Natural killer cell (primary cell): Measurements from ENCODE around the gene PRSS21. TPM values are rescaled to one million over a fixed set of nuclear protein-coding genes. Genes with fewer than 3 reads are reported as not detected.
A peak's percentile ranks its signal among the peaks of the same experiment; 100 is the strongest.

ENCODE experiments used
- ATAC-seq, 3 donors: fragments of 150-1000 bp in 2 of 3; fragments of 200-7000 bp in 1 of 3; cut with Tn5 transposase; 1 replicate in 1 of 3; 2 replicates in 2 of 3; pipeline ENCODE4 v1.10.0; 2021; ENCODE audit warnings: mild to moderate bottlenecking in 2 of 3, moderate library complexity in 2 of 3
- DNase-seq, 2 donors: peaks; one replicate each; pipeline versions ENCODE4 v3.0.0 to v3.0.0-alpha.2; 2013 to 2021; ENCODE audit warnings: mixed read lengths in 1 of 2
- H3K27ac ChIP-seq: one replicate; pipeline ENCODE4 v1.5.1; 2013; ENCODE audit warnings: mild to moderate bottlenecking, low read length
- H3K27me3 ChIP-seq: one replicate; pipeline ENCODE4 v1.6.1; 2013; ENCODE audit warnings: low read length; ENCODE audit not compliant: control insufficient read depth, insufficient read depth
- H3K36me3 ChIP-seq: one replicate; pipeline ENCODE4 v1.6.1; 2013; ENCODE audit warnings: low read length; ENCODE audit not compliant: control insufficient read depth, insufficient read depth
- H3K4me1 ChIP-seq: one replicate; pipeline ENCODE4 v1.6.1; 2013; ENCODE audit warnings: low read length; ENCODE audit not compliant: control insufficient read depth, insufficient read depth
- H3K4me3 ChIP-seq: one replicate; pipeline ENCODE4 v1.5.1; 2013; ENCODE audit warnings: low read length
- H3K9me3 ChIP-seq: one replicate; pipeline ENCODE4 v1.6.1; 2013; ENCODE audit warnings: low read length; ENCODE audit not compliant: control insufficient read depth, insufficient read depth
- H3K27ac Mint-ChIP-seq, 2 donors: one replicate each; pipeline ENCODE4 v1.8.0; 2022; ENCODE audit warnings: mild to moderate bottlenecking in 2 of 2, mixed read lengths in 2 of 2, moderate library complexity in 1 of 2
- H3K27me3 Mint-ChIP-seq, 2 donors: one replicate each; pipeline ENCODE4 v1.8.0; 2022; ENCODE audit warnings: low read depth in 2 of 2, mixed read lengths in 2 of 2
- H3K36me3 Mint-ChIP-seq: one replicate; pipeline ENCODE4 v1.8.0; 2022; ENCODE audit warnings: mixed read lengths
- H3K4me1 Mint-ChIP-seq, 2 donors: one replicate each; pipeline ENCODE4 v1.8.0; 2022; ENCODE audit warnings: mixed read lengths in 2 of 2
- H3K4me3 Mint-ChIP-seq: one replicate; pipeline ENCODE4 v1.8.0; 2022; ENCODE audit warnings: mild to moderate bottlenecking, moderate library complexity, mixed read lengths
- H3K9me3 Mint-ChIP-seq, 2 donors: one replicate each; pipeline ENCODE4 v1.8.0; 2022; ENCODE audit warnings: mixed read lengths in 2 of 2
- WGBS: methylation state at CpG from one replicate; pipeline ENCODE4 v1.1.7; 2013; ENCODE audit warnings: missing lambda C conversion rate; ENCODE audit not compliant: insufficient coverage; 5-methylcytosine and 5-hydroxymethylcytosine counted together
- intact Hi-C: fragments of 100-400 bp; cut with micrococcal nuclease; formaldehyde crosslinking; loops from one replicate; pipeline ENCODE4 v1.14.2; 2022
- total RNA-seq, 4 donors: library from RNA; stranded (reverse); fragments of 120-200 nt in 1 of 4; gene quantifications; one replicate each; pipeline versions ENCODE4 v1.2.3 to v1.2.4, GENCODE V29; 2013 to 2022
- TF ChIP-seq, protein P1 (sequence below): fragments of 200-600 bp; IDR thresholded peaks from one replicate; pipeline ENCODE4 v1.8.0; 2022; ENCODE audit warnings: antibody characterized with exemption

The PRSS21 gene
- total RNA-seq, 3 donors from 2014 or later (not counting 1 experiment from before 2014, with no cell fraction given) = 0.64 to 6.6 TPM; not detected in 1

DNA sequence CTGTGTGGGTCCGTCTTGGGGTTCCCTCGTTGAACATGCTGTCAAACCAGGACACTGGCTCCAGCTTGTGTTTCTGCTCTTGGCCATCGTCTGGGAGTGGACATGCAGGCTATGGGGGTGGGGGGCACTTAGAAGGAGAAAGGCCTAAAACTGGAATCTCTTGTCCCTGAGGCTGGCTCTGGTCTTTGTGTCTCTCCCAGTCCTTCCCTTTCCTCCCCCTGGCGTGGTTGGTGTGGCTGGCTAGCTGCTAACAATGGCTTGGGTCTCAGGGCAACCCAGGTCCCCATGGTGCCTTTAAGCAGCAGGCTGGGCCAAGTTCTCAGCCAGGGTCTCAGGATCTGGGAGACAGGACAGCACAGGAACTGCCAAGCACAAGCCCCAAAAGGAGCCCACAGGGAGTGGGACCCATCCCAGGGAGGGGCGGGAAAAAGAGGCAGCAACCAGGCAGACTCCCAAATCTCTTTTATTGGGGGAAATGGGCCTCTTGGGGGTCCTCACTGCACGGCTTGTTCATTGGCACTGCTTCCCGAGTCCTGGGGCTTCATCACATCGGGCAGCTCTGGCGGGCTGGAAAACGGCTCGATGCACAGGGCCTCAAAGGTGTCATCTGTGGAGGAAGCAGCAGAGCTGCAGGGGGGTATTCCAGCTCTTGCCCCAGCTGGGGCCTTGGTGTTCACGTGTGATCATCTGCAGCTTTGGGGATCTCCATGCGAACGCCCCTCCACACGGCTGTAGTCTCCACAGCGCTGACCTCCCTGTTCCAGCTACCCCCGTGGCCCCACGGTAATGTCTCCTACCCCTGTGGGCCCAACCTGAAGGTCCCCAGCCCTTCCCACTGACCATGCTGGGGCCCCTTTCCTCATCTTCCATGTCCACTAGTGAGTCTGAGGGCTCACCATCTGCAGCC, 45.3 kb upstream of the PRSS21 start:
- Mint-ChIP-seq H3K9me3 (no peaks in the 10 kb centered on the region), H3K36me3 (peaks cover 8% of the 10 kb centered on the region), H3K27ac (peak overlapping the region; percentile 73 to 84), H3K4me3 (peak overlapping the region; percentile 37), H3K4me1 (peaks cover 29 to 42% of the 10 kb centered on the region in 2 donors), H3K27me3 (no peaks in the 10 kb centered on the region)
- Histone ChIP-seq H3K27me3 (no peaks in the 10 kb centered on the region), H3K27ac (no peak overlapping the region), H3K36me3 (peaks cover 71% of the 10 kb centered on the region), H3K4me1 (peaks cover 29% of the 10 kb centered on the region), H3K9me3 (no peaks in the 10 kb centered on the region), H3K4me3 (no peak overlapping the region)
- ATAC-seq (no peak), DNase-seq (no peak)
- WGBS = 91% methylated on average over 18 of the region's 18 CpGs
- TF ChIP-seq, protein P1, sequence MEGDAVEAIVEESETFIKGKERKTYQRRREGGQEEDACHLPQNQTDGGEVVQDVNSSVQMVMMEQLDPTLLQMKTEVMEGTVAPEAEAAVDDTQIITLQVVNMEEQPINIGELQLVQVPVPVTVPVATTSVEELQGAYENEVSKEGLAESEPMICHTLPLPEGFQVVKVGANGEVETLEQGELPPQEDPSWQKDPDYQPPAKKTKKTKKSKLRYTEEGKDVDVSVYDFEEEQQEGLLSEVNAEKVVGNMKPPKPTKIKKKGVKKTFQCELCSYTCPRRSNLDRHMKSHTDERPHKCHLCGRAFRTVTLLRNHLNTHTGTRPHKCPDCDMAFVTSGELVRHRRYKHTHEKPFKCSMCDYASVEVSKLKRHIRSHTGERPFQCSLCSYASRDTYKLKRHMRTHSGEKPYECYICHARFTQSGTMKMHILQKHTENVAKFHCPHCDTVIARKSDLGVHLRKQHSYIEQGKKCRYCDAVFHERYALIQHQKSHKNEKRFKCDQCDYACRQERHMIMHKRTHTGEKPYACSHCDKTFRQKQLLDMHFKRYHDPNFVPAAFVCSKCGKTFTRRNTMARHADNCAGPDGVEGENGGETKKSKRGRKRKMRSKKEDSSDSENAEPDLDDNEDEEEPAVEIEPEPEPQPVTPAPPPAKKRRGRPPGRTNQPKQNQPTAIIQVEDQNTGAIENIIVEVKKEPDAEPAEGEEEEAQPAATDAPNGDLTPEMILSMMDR = no peak
- intact Hi-C loops = no loop called here

GRCh38 chr16:2773188-2773968, 43.7 kb upstream of the PRSS21 start:
- Histone ChIP-seq H3K36me3 (peaks cover 55% of the 10 kb centered on the region), H3K27ac (no peak overlapping the region), H3K4me1 (peaks cover 37% of the 10 kb centered on the region), H3K9me3 (no peaks in the 10 kb centered on the region), H3K4me3 (no peak overlapping the region), H3K27me3 (no peaks in the 10 kb centered on the region)
- H3K9me3 Mint-ChIP-seq = no peaks in the 10 kb centered on the region
- TF ChIP-seq, protein P1 = no peak
- H3K27me3 Mint-ChIP-seq = no peaks in the 10 kb centered on the region
- peaks cover 25 to 43% of the 10 kb centered on the region in 2 donors for H3K4me1 Mint-ChIP-seq
- peak overlapping the region in 1 of 2 donors; percentile 77 for H3K27ac Mint-ChIP-seq
- DNase-seq (peak in 1 of 2 donors; percentile 5), ATAC-seq (no peak)
- WGBS = 92% methylated on average over 10 of the region's 12 CpGs
- intact Hi-C loops = no loop called here
- H3K4me3 Mint-ChIP-seq = no peak overlapping the region
- peaks cover 8% of the 10 kb centered on the region for H3K36me3 Mint-ChIP-seq

DNA sequence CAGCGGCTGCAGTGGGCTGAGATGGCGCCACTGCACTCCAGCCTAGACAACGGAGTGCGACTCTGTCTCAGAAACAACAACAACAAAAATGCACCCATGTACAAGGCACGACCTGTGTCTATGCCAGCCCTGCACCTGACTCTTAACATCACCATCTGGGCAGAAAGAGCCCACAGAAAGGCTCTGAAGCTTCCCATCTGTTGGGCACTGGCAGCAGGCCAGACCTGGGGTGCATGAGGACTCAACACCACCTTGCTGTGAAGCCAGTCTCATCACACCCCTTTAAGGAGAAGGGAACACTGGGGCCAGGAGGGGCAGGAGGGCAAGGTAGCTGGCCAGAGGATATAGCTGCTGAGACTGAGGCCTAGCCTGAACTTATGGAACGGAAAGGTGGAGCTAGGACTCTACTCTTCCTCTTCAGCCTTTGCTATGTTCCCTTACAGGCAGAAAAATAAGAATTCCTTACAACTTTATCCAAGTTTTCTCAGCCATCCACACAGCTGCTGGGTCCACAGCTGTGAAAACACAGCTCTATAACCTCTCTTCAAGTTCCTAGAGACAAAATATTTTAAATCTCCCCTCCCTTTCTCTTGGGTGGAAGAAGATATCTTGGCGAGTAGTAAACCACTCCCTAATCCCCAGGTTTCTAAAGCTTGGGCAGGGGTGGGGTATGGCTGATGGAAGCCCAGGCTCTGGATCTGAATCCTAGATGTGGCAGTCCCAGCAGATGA, 42.7 kb upstream of the PRSS21 start:
- Mint-ChIP-seq H3K27me3 (no peaks in the 10 kb centered on the region), H3K9me3 (no peaks in the 10 kb centered on the region), H3K4me1 (peaks cover 29 to 40% of the 10 kb centered on the region in 2 donors), H3K4me3 (no peak overlapping the region), H3K36me3 (peaks cover 8% of the 10 kb centered on the region), H3K27ac (peak overlapping the region in 1 of 2 donors; percentile 77)
- DNase-seq = no peak
- 74% methylated on average over 6 of the region's 7 CpGs for WGBS
- TF ChIP-seq, protein P1 = no peak
- no peaks in the 10 kb centered on the region for H3K9me3 ChIP-seq
- ATAC-seq = no peak
- H3K4me3 ChIP-seq = no peak overlapping the region
- peaks cover 46% of the 10 kb centered on the region for H3K4me1 ChIP-seq
- H3K36me3 ChIP-seq = peaks cover 45% of the 10 kb centered on the region
- no peaks in the 10 kb centered on the region for H3K27me3 ChIP-seq
- H3K27ac ChIP-seq = no peak overlapping the region
- intact Hi-C loops = no loop called here
